NB4 (cell line): ENCODE measurements around the gene TEX53.

Experiments used
- DNase-seq: peaks from one replicate; pipeline ENCODE4 v3.0.0; 2010; ENCODE audit warnings: low read depth
- H3K4me3 ChIP-seq: one replicate; pipeline ENCODE4 v1.5.1; 2011; ENCODE audit warnings: mild to moderate bottlenecking, low read depth, low read length, moderate library complexity
- CTCF ChIP-seq: IDR thresholded peaks from one replicate; pipeline ENCODE4 v1.5.1; 2012; ENCODE audit warnings: low read depth, low read length
- MAX ChIP-seq: IDR thresholded peaks from 2 replicates; pipeline ENCODE4 v1.6.1; 2011; ENCODE audit warnings: low read depth, low read length
- MYC ChIP-seq: IDR thresholded peaks from 2 replicates; pipeline ENCODE4 v1.6.1; 2011; ENCODE audit warnings: low read depth, low read length
- POLR2A ChIP-seq: IDR thresholded peaks from 2 replicates; pipeline ENCODE4 v1.6.1; 2011; ENCODE audit warnings: mild to moderate bottlenecking; ENCODE audit not compliant: insufficient read length; ENCODE audit errors: extremely low read depth

Gene TEX53

GRCh38 chr9:114689813-114690212 lies 32.2 kb upstream of the TEX53 start:
- no peak for DNase-seq
- H3K4me3 ChIP-seq = no peak overlapping the region
- TF ChIP-seq MAX = no peak
- no peak for TF ChIP-seq MYC
- TF ChIP-seq POLR2A = no peak

GRCh38 chr9:114688909-114689610 lies 31.5 kb upstream of the TEX53 start:
- no peak for TF ChIP-seq MYC
- no peak for TF ChIP-seq MAX
- TF ChIP-seq POLR2A = no peak
- TF ChIP-seq CTCF = no peak
- H3K4me3 ChIP-seq = no peak overlapping the region
- DNase-seq = no peak

GRCh38 chr9:114688379-114688778 lies 30.8 kb upstream of the TEX53 start:
- no peak for DNase-seq
- no peak overlapping the region for H3K4me3 ChIP-seq
- no peak for TF ChIP-seq POLR2A
- TF ChIP-seq MYC = no peak
- no peak for TF ChIP-seq CTCF
- no peak for TF ChIP-seq MAX

- H3K4me3 ChIP-seq = no peak overlapping the region
- DNase-seq = no peak
- TF ChIP-seq POLR2A (no peak), CTCF (no peak), MAX (no peak), MYC (no peak)
Observed at GRCh38 chr9:114687034-114687433, 29.4 kb upstream of the TEX53 start.

- H3K4me3 ChIP-seq = no peak overlapping the region
- no peak for DNase-seq
- TF ChIP-seq POLR2A (no peak), MAX (no peak), CTCF (no peak), MYC (no peak)
Observed at GRCh38 chr9:114685951-114686350, 28.3 kb upstream of the TEX53 start.

- H3K4me3 ChIP-seq = no peak overlapping the region
- no peak for TF ChIP-seq POLR2A
- no peak for TF ChIP-seq MAX
- no peak for TF ChIP-seq CTCF
- TF ChIP-seq MYC = no peak
- DNase-seq = no peak
Observed at GRCh38 chr9:114684036-114684435, 26.4 kb upstream of the TEX53 start.
